H9 (cell line): ENCODE measurements around the gene PPHLN1. TPM values are rescaled to one million over a fixed set of nuclear protein-coding genes. Genes with fewer than 3 reads are reported as not detected.

ENCODE experiments used
- DNase-seq: peaks from one replicate; pipeline ENCODE4 v3.0.0-alpha.2; 2017
- H2AFZ ChIP-seq: one replicate; pipeline ENCODE4 v1.6.1; 2013; ENCODE audit warnings: mild to moderate bottlenecking, low read length, control low read depth, moderate library complexity
- H2AK5ac ChIP-seq: 2 replicates; pipeline ENCODE4 v1.6.1; 2013; ENCODE audit warnings: low read length, control low read depth, mixed read lengths; ENCODE audit not compliant: insufficient read length
- H2BK120ac ChIP-seq: one replicate; pipeline ENCODE4 v1.6.1; 2013; ENCODE audit warnings: low read depth, mild to moderate bottlenecking, low read length, control low read depth, inconsistent platforms; ENCODE audit not compliant: poor library complexity, severe bottlenecking
- H2BK12ac ChIP-seq: 2 replicates; pipeline ENCODE4 v1.6.1; 2013; ENCODE audit warnings: low read length, control low read depth, mixed read lengths, low read depth; ENCODE audit not compliant: insufficient read length
- H2BK15ac ChIP-seq: 2 replicates; pipeline ENCODE4 v1.6.1; 2013; ENCODE audit warnings: low read depth, low read length, control low read depth
- H2BK20ac ChIP-seq: one replicate; pipeline ENCODE4 v1.6.1; 2013; ENCODE audit warnings: low read depth, mild to moderate bottlenecking, low read length, control low read depth, inconsistent platforms; ENCODE audit not compliant: poor library complexity, severe bottlenecking
- H2BK5ac ChIP-seq: 2 replicates; pipeline ENCODE4 v1.6.1; 2013; ENCODE audit warnings: low read length, control low read depth, mixed read lengths; ENCODE audit not compliant: insufficient read length
- H3K14ac ChIP-seq: 2 replicates; pipeline ENCODE4 v1.6.1; 2013; ENCODE audit warnings: low read length, control low read depth; ENCODE audit not compliant: insufficient read depth
- H3K18ac ChIP-seq: 2 replicates; pipeline ENCODE4 v1.6.1; 2013; ENCODE audit warnings: low read depth, mild to moderate bottlenecking, mixed read lengths, low read length, control low read depth; ENCODE audit not compliant: insufficient read length
- H3K23ac ChIP-seq: 2 replicates; pipeline ENCODE4 v1.6.1; 2013; ENCODE audit warnings: low read length, control low read depth, mixed read lengths, low read depth; ENCODE audit not compliant: insufficient read length
- H3K23me2 ChIP-seq: 2 replicates; pipeline ENCODE4 v1.6.1; 2013; ENCODE audit warnings: low read depth, mild to moderate bottlenecking, mixed read lengths, low read length, control low read depth; ENCODE audit not compliant: insufficient read length, poor library complexity, severe bottlenecking
- H3K27ac ChIP-seq: 2 replicates; pipeline ENCODE4 v1.5.1; 2013; ENCODE audit warnings: low read length, control low read depth, mixed read lengths, low read depth; ENCODE audit not compliant: insufficient read length
- H3K27me3 ChIP-seq: 2 replicates; pipeline ENCODE4 v1.6.1; 2013; ENCODE audit warnings: low read length, control low read depth, inconsistent platforms; ENCODE audit not compliant: insufficient read depth
- H3K4ac ChIP-seq: 2 replicates; pipeline ENCODE4 v1.6.1; 2013; ENCODE audit warnings: low read depth, mild to moderate bottlenecking, control low read depth, inconsistent platforms, low read length, moderate library complexity
- H3K4me1 ChIP-seq: 2 replicates; pipeline ENCODE4 v1.6.1; 2013; ENCODE audit warnings: low read length, control low read depth, inconsistent platforms; ENCODE audit not compliant: insufficient read depth
- H3K4me2 ChIP-seq: 2 replicates; pipeline ENCODE4 v1.6.1; 2013; ENCODE audit warnings: low read length, control low read depth, mixed read lengths; ENCODE audit not compliant: insufficient read length, insufficient read depth
- H3K56ac ChIP-seq: 2 replicates; pipeline ENCODE4 v1.6.1; 2013; ENCODE audit warnings: low read depth, mild to moderate bottlenecking, mixed read lengths, low read length, control low read depth; ENCODE audit not compliant: insufficient read length
- H3K79me1 ChIP-seq: 2 replicates; pipeline ENCODE4 v1.6.1; 2013; ENCODE audit warnings: low read depth, mild to moderate bottlenecking, moderate library complexity, low read length, control low read depth, inconsistent platforms; ENCODE audit not compliant: insufficient read depth, poor library complexity, severe bottlenecking
- H3K79me2 ChIP-seq: 2 replicates; pipeline ENCODE4 v1.6.1; 2013; ENCODE audit warnings: low read length, control low read depth, inconsistent platforms; ENCODE audit not compliant: insufficient read depth
- H3K9ac ChIP-seq: 2 replicates; pipeline ENCODE4 v1.6.1; 2013; ENCODE audit warnings: low read length, control low read depth, mixed read lengths; ENCODE audit not compliant: insufficient read length; ENCODE audit errors: extremely low read depth
- H3K9me3 ChIP-seq: one replicate; pipeline ENCODE4 v1.6.1; 2013; ENCODE audit warnings: low read depth, low read length, inconsistent platforms; ENCODE audit not compliant: control insufficient read depth
- H3T11ph ChIP-seq: one replicate; pipeline ENCODE4 v1.6.1; 2013; ENCODE audit warnings: mild to moderate bottlenecking, low read length, control low read depth, inconsistent platforms
- H4K20me1 ChIP-seq: one replicate; pipeline ENCODE4 v1.6.1; 2013; ENCODE audit not compliant: control insufficient read depth, insufficient read length, insufficient read depth
- H4K5ac ChIP-seq: 2 replicates; pipeline ENCODE4 v1.6.1; 2013; ENCODE audit warnings: low read depth, mild to moderate bottlenecking, mixed read lengths, low read length, control low read depth; ENCODE audit not compliant: insufficient read length
- H4K8ac ChIP-seq: replicated peaks from 2 replicates; pipeline ENCODE4 v1.6.1; 2013; ENCODE audit warnings: low read length, control low read depth, mixed read lengths, low read depth; ENCODE audit not compliant: insufficient read length
- H4K91ac ChIP-seq: 2 replicates; pipeline ENCODE4 v1.6.1; 2013; ENCODE audit warnings: low read depth, mild to moderate bottlenecking, moderate library complexity, mixed read lengths, low read length, control low read depth; ENCODE audit not compliant: insufficient read length
- H3K27ac Mint-ChIP-seq, 3 experiments: 2 replicates in 2 of 3; 3 replicates in 1 of 3; pipeline ENCODE4 v1.8.0; 2020 to 2021; ENCODE audit warnings: mixed read lengths in 3 of 3, mild to moderate bottlenecking in 1 of 3, moderate library complexity in 1 of 3
- H3K27me3 Mint-ChIP-seq: 2 replicates; pipeline ENCODE4 v1.8.0; 2021; ENCODE audit warnings: low read depth, mild to moderate bottlenecking, moderate library complexity, mixed read lengths
- H3K36me3 Mint-ChIP-seq, 3 experiments: 2 replicates in 2 of 3; 3 replicates in 1 of 3; pipeline ENCODE4 v1.8.0; 2020 to 2021; ENCODE audit warnings: low read depth in 3 of 3, mixed read lengths in 3 of 3; ENCODE audit not compliant: insufficient read depth in 1 of 3
- H3K4me1 Mint-ChIP-seq, 2 experiments: 2 replicates each; pipeline ENCODE4 v1.8.0; 2020; ENCODE audit warnings: mixed read lengths in 2 of 2
- H3K4me3 Mint-ChIP-seq, 2 experiments: 2 replicates in 1 of 2; 3 replicates in 1 of 2; pipeline ENCODE4 v1.8.0; 2020 to 2021; ENCODE audit warnings: mild to moderate bottlenecking in 2 of 2, mixed read lengths in 2 of 2, moderate library complexity in 1 of 2
- H3K9me3 Mint-ChIP-seq, 2 experiments: 2 replicates in 1 of 2; 3 replicates in 1 of 2; pipeline ENCODE4 v1.8.0; 2020; ENCODE audit warnings: mild to moderate bottlenecking in 2 of 2, mixed read lengths in 2 of 2, moderate library complexity in 1 of 2
- WGBS: extraction: QIAGEN DNeasy Blood & Tissue Kit; methylation state at CpG from one replicate; pipeline ENCODE4 v1.1.7; 2013; ENCODE audit warnings: missing lambda C conversion rate, low lambda C conversion rate, mixed read lengths; ENCODE audit not compliant: insufficient read length; ENCODE audit errors: extremely low coverage; 5-methylcytosine and 5-hydroxymethylcytosine counted together
- total RNA-seq: library from RNA; stranded (reverse); gene quantifications from 2 replicates; pipeline ENCODE4 v1.2.1, GENCODE V29; 2021
- TF ChIP-seq, protein P1 (sequence below): fragments of 200-600 bp; sonication (generic); conservative IDR thresholded peaks from 3 replicates; pipeline ENCODE4 v1.8.0; 2021; ENCODE audit warnings: antibody characterized with exemption, mild to moderate bottlenecking

PPHLN1 gene
- total RNA-seq, 1 experiment from 2014 or later = 66.2 TPM

DNA sequence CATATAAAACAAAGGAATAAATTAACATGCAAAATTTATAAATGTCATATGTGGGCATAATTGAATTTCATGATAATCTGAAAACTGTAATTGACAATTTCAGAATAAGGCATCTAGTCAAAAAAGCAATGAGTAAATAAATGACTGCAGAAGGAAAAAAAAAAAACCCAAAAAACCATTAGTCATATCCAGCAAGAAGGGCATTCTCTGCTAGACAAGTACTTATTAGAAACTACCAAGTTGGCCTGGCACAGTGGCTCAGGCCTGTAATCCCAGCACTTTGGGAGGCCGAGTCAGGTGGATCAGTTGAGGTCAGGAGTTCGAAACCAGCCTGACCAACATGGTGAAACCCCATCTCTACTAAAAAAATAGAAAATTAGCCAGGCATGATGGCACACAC, 17.6 kb upstream of the PPHLN1 start:
- Histone ChIP-seq H3K27me3 (no peaks in the 10 kb centered on the region), H3T11ph (no peak overlapping the region), H3K4me2 (no peak overlapping the region), H3K14ac (no peak overlapping the region), H3K27ac (no peak overlapping the region), H4K8ac (no peak overlapping the region), H3K4me1 (no peaks in the 10 kb centered on the region), H3K9me3 (no peaks in the 10 kb centered on the region), H3K4ac (no peak overlapping the region), H2AK5ac (no peak overlapping the region), H2AFZ (no peak overlapping the region), H4K20me1 (no peaks in the 10 kb centered on the region), H2BK12ac (no peak overlapping the region), H3K79me2 (no peaks in the 10 kb centered on the region), H2BK5ac (no peak overlapping the region), H2BK20ac (no peak overlapping the region), H2BK15ac (no peak overlapping the region), H3K9ac (no peak overlapping the region), H4K91ac (no peak overlapping the region), H3K18ac (no peak overlapping the region), H3K23me2 (no peaks in the 10 kb centered on the region), H4K5ac (no peak overlapping the region), H2BK120ac (no peak overlapping the region), H3K23ac (no peak overlapping the region), H3K79me1 (no peaks in the 10 kb centered on the region), H3K56ac (no peak overlapping the region)
- no peak overlapping the region for H3K27ac Mint-ChIP-seq
- H3K4me3 Mint-ChIP-seq = no peak overlapping the region; a peak in 1 of 5 replicates
- H3K9me3 Mint-ChIP-seq = no peaks in the 10 kb centered on the region
- peaks cover 0 to 9% (median 8%) of the 10 kb centered on the region in 3 experiments; a peak in 4 of 7 replicates for H3K36me3 Mint-ChIP-seq
- TF ChIP-seq, protein P1, sequence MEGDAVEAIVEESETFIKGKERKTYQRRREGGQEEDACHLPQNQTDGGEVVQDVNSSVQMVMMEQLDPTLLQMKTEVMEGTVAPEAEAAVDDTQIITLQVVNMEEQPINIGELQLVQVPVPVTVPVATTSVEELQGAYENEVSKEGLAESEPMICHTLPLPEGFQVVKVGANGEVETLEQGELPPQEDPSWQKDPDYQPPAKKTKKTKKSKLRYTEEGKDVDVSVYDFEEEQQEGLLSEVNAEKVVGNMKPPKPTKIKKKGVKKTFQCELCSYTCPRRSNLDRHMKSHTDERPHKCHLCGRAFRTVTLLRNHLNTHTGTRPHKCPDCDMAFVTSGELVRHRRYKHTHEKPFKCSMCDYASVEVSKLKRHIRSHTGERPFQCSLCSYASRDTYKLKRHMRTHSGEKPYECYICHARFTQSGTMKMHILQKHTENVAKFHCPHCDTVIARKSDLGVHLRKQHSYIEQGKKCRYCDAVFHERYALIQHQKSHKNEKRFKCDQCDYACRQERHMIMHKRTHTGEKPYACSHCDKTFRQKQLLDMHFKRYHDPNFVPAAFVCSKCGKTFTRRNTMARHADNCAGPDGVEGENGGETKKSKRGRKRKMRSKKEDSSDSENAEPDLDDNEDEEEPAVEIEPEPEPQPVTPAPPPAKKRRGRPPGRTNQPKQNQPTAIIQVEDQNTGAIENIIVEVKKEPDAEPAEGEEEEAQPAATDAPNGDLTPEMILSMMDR = no peak
- H3K4me1 Mint-ChIP-seq = no peaks in the 10 kb centered on the region
- H3K27me3 Mint-ChIP-seq = no peaks in the 10 kb centered on the region
- no CpG with 5 or more reads among the region's 2 CpGs for WGBS
- DNase-seq = no peak
